ENCODE measurements around the gene PDZRN3. TPM values are rescaled to one million over a fixed set of nuclear protein-coding genes. Genes with fewer than 3 reads are reported as not detected.
"Not testable (repeated sequence)": the region's sequence is repeated elsewhere in the genome, so short reads cannot be mapped to it uniquely, and the experiment has no call there.

The PDZRN3 gene
- total and polyA plus RNA-seq, 2 experiments from 2014 or later = 22.3 to 35.6 TPM

- Histone ChIP-seq H4K20me1 (ENCODE audit: insufficient read depth) (no peaks in the 10 kb centered on the region), H3K36me3 (ENCODE audit: low read depth) (no peaks in the 10 kb centered on the region), H3K4me1 (ENCODE audit: insufficient read depth) (peaks cover 11% of the 10 kb centered on the region), H3K4me3 (no peak overlapping the region), H2AFZ (no peak overlapping the region), H3K27me3 (replicated peaks; ENCODE audit: insufficient read depth) (no peaks in the 10 kb centered on the region), H3K9me3 (ENCODE audit: low read depth) (no peaks in the 10 kb centered on the region), H3K79me2 (ENCODE audit: insufficient read depth) (peaks cover 86% of the 10 kb centered on the region), H3K9ac (no peak overlapping the region), H3K4me2 (ENCODE audit: unreplicated experiment) (no peak overlapping the region), H3K27ac (no peak overlapping the region), H3K9me2 (ENCODE audit: insufficient read depth) (no peaks in the 10 kb centered on the region), H3F3A (ENCODE audit: insufficient read depth) (peaks cover 13% of the 10 kb centered on the region; the same call in 1 of the 2 replicates)
- in situ Hi-C loops (cut with MboI) = no loop called here
- no peak for DNase-seq
- 91 to 99% methylated on average over 2 of the region's 2 CpGs for WGBS, 2 experiments (ENCODE audit: low coverage in 1 of 2, low lambda C conversion rate in 2 of 2, missing lambda C conversion rate in 2 of 2)
- TF ChIP-seq EZH2 (IDR thresholded peaks at IDR 0.05; ENCODE audit: insufficient read depth, poor library complexity, severe bottlenecking) (no peak), EZH2phosphoT487 (IDR thresholded peaks at IDR 0.05; ENCODE audit: insufficient read depth, low read depth) (no peak)
Observed at GRCh38 chr3:73465926-73466325, 158.8 kb downstream of the PDZRN3 start.

GRCh38 chr3:73464126-73464525 lies 160.6 kb downstream of the PDZRN3 start:
- DNase-seq = peak; percentile 14
- H3K27me3 ChIP-seq (replicated peaks; ENCODE audit: insufficient read depth); H2AFZ ChIP-seq; H3K9me2 ChIP-seq (ENCODE audit: insufficient read depth); H3K9ac ChIP-seq; H3K9me3 ChIP-seq (ENCODE audit: low read depth); H3K36me3 ChIP-seq (ENCODE audit: low read depth); H3K4me3 ChIP-seq; H3K4me2 ChIP-seq (ENCODE audit: unreplicated experiment); H3K27ac ChIP-seq; H4K20me1 ChIP-seq (ENCODE audit: insufficient read depth); H3K4me1 ChIP-seq (ENCODE audit: insufficient read depth); in situ Hi-C loops (cut with MboI): not testable (repeated sequence)
- Histone ChIP-seq H3K79me2 (ENCODE audit: insufficient read depth) (peaks cover 86% of the 10 kb centered on the region), H3F3A (ENCODE audit: insufficient read depth) (peaks cover 13% of the 10 kb centered on the region; the same call in 1 of the 2 replicates)
- 96 to 98% methylated on average over 5 of the region's 5 CpGs for WGBS, 2 experiments (ENCODE audit: low coverage in 1 of 2, low lambda C conversion rate in 2 of 2, missing lambda C conversion rate in 2 of 2)

- no peak overlapping the region for H3K27ac ChIP-seq
- peak; percentile 5 for DNase-seq
- in situ Hi-C loops (cut with MboI) = no loop called here
Observed at GRCh38 chr3:73461547-73461946, 163.2 kb downstream of the PDZRN3 start.

GRCh38 chr3:73459711-73460110 lies 165.0 kb downstream of the PDZRN3 start:
- Histone ChIP-seq H3K9me3 (ENCODE audit: low read depth) (no peaks in the 10 kb centered on the region), H3K4me1 (ENCODE audit: insufficient read depth) (peaks cover 26% of the 10 kb centered on the region), H3F3A (ENCODE audit: insufficient read depth) (peaks cover 19% of the 10 kb centered on the region; the same call in 1 of the 2 replicates), H3K9ac (no peak overlapping the region), H3K4me3 (no peak overlapping the region), H2AFZ (no peak overlapping the region), H3K36me3 (ENCODE audit: low read depth) (no peaks in the 10 kb centered on the region), H3K9me2 (ENCODE audit: insufficient read depth) (no peaks in the 10 kb centered on the region), H3K4me2 (ENCODE audit: unreplicated experiment) (no peak overlapping the region), H3K27ac (no peak overlapping the region), H3K27me3 (replicated peaks; ENCODE audit: insufficient read depth) (no peaks in the 10 kb centered on the region), H3K79me2 (ENCODE audit: insufficient read depth) (peaks cover 69% of the 10 kb centered on the region), H4K20me1 (ENCODE audit: insufficient read depth) (no peaks in the 10 kb centered on the region)
- no peak for DNase-seq
- TF ChIP-seq EZH2 (IDR thresholded peaks at IDR 0.05; ENCODE audit: insufficient read depth, poor library complexity, severe bottlenecking) (no peak), EZH2phosphoT487 (IDR thresholded peaks at IDR 0.05; ENCODE audit: insufficient read depth, low read depth) (no peak)
- in situ Hi-C loops (cut with MboI) = no loop called here
- 98 to 100% methylated on average over 2 of the region's 2 CpGs for WGBS, 2 experiments (ENCODE audit: low coverage in 1 of 2, low lambda C conversion rate in 2 of 2, missing lambda C conversion rate in 2 of 2)

More at GRCh38 chr3:73461547-73461946, 163.2 kb downstream of the PDZRN3 start:
- no peak for TF ChIP-seq EZH2phosphoT487 (IDR thresholded peaks at IDR 0.05; ENCODE audit: insufficient read depth, low read depth)
- TF ChIP-seq EZH2 (IDR thresholded peaks at IDR 0.05; ENCODE audit: insufficient read depth, poor library complexity, severe bottlenecking) = no peak
- Histone ChIP-seq H3K27me3 (replicated peaks; ENCODE audit: insufficient read depth) (no peaks in the 10 kb centered on the region), H3K9ac (no peak overlapping the region), H3K79me2 (ENCODE audit: insufficient read depth) (peaks cover 80% of the 10 kb centered on the region), H3K9me2 (ENCODE audit: insufficient read depth) (no peaks in the 10 kb centered on the region), H3F3A (ENCODE audit: insufficient read depth) (peaks cover 15% of the 10 kb centered on the region; the same call in 1 of the 2 replicates), H3K4me3 (no peak overlapping the region), H3K36me3 (ENCODE audit: low read depth) (no peaks in the 10 kb centered on the region), H2AFZ (no peak overlapping the region), H3K9me3 (ENCODE audit: low read depth) (no peaks in the 10 kb centered on the region), H4K20me1 (ENCODE audit: insufficient read depth) (no peaks in the 10 kb centered on the region), H3K4me2 (ENCODE audit: unreplicated experiment) (no peak overlapping the region), H3K4me1 (ENCODE audit: insufficient read depth) (peaks cover 8% of the 10 kb centered on the region; the same call in 1 of the 2 replicates)
- 91 to 96% methylated on average over 4 of the region's 4 CpGs for WGBS, 2 experiments (ENCODE audit: low coverage in 1 of 2, low lambda C conversion rate in 2 of 2, missing lambda C conversion rate in 2 of 2)

- no peak overlapping the region for H3K27ac ChIP-seq
- peaks cover 69% of the 10 kb centered on the region for H3K79me2 ChIP-seq (ENCODE audit: insufficient read depth)
- 58 to 62% methylated on average over 4 of the region's 4 CpGs for WGBS, 2 experiments (ENCODE audit: low coverage in 1 of 2, low lambda C conversion rate in 2 of 2, missing lambda C conversion rate in 2 of 2)
- no peaks in the 10 kb centered on the region for H3K36me3 ChIP-seq (ENCODE audit: low read depth)
- no peaks in the 10 kb centered on the region for H4K20me1 ChIP-seq (ENCODE audit: insufficient read depth)
- H3K4me2 ChIP-seq (ENCODE audit: unreplicated experiment) = peak overlapping the region; percentile 12
- peaks cover 27% of the 10 kb centered on the region for H3K4me1 ChIP-seq (ENCODE audit: insufficient read depth)
- no peaks in the 10 kb centered on the region for H3K27me3 ChIP-seq (replicated peaks; ENCODE audit: insufficient read depth)
- 0 out of 2 replicates have a peak, but pooled peaks cover 11% of the 10 kb centered on the region for H3F3A ChIP-seq (ENCODE audit: insufficient read depth)
- TF ChIP-seq EZH2 (IDR thresholded peaks at IDR 0.05; ENCODE audit: insufficient read depth, poor library complexity, severe bottlenecking) = no peak
- no peak for TF ChIP-seq EZH2phosphoT487 (IDR thresholded peaks at IDR 0.05; ENCODE audit: insufficient read depth, low read depth)
- no peak overlapping the region for H3K9ac ChIP-seq
- H3K4me3 ChIP-seq = no peak overlapping the region
- in situ Hi-C loops (cut with MboI) = no loop called here
- H3K9me2 ChIP-seq (ENCODE audit: insufficient read depth) = no peaks in the 10 kb centered on the region
- peak; percentile 11 for DNase-seq
- H3K9me3 ChIP-seq (ENCODE audit: low read depth) = no peaks in the 10 kb centered on the region
- no peak overlapping the region for H2AFZ ChIP-seq
Observed at GRCh38 chr3:73453666-73454065, 171.1 kb downstream of the PDZRN3 start.
